ENCODE results near the gene SGSH.

SGSH gene

GRCh38 chr17:80187090-80187489 is 33.0 kb downstream of the SGSH start:
- DNase-seq (ENCODE audit: low read depth in 2 of 3, low spot score in 1 of 3) = no peak

GRCh38 chr17:80185968-80186367 is 34.2 kb downstream of the SGSH start:
- no peak for DNase-seq (ENCODE audit: low read depth in 2 of 3, low spot score in 1 of 3)

GRCh38 chr17:80184423-80184714 is 35.8 kb downstream of the SGSH start:
- DNase-seq (ENCODE audit: low read depth in 2 of 3, low spot score in 1 of 3) = no peak

DNA sequence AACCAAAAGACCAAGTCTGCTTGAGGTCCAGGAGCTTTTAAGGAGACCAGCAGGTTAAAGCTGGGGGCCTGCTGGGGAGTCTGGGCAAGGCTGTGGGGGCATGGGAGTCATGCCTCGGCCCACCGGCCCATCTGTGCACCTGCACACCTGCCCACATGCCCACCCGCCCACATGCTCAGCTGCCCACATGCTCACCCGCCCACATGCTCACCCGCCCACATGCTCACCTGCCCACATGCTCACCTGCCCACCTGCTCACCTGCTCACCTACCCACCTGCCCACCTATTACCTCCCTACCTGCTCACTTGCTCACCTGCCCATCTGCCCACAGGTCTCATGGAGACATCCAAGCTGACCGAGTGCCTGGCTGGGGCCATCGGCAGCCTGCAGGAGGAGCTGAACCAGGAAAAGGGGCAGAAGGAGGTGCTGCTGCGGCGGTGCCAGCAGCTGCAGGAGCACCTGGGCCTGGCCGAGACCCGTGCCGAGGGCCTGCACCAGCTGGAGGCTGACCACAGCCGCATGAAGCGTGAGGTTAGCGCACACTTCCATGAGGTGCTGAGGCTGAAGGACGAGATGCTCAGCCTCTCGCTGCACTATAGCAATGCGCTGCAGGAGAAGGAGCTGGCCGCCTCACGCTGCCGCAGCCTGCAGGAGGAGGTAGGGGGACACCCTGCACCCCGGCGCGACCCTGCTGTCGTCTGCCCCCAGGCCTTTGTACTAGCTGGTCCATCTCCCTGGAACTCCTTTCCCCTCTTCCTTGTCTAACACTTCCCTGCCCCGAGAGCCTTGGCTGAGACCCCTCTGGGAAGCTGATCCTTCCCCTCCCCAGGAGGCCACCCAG is 36.3 kb downstream of the SGSH start:
- DNase-seq (ENCODE audit: low read depth in 2 of 3, low spot score in 1 of 3) = no peak

DNA sequence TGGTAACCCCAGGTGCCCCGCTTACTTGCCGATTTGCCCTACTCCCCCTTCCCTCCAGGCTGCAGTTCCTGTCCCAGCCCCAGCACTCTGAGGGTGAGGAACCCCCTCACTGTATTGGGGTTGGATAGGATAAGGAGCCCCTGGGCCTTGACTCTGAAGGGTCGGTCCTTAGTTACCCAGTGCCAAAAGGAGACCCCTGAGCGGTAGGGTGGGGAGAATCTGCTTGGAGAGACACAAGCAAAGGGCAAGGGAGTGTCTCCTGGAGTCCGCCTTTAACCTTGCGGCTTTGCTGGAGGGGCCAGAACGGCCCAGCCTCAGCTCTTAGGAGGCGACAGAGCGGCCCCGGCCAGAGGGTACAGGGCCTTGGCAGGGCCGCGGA is 37.3 kb downstream of the SGSH start:
- no peak for DNase-seq (ENCODE audit: low read depth in 2 of 3, low spot score in 1 of 3)

GRCh38 chr17:80182118-80182844 is 37.9 kb downstream of the SGSH start:
- DNase-seq (ENCODE audit: low read depth in 2 of 3, low spot score in 1 of 3) = no peak

- no peak for DNase-seq (ENCODE audit: low read depth in 2 of 3, low spot score in 1 of 3)
Measured at GRCh38 chr17:80181431-80181830, 38.7 kb downstream of the SGSH start.

GRCh38 chr17:80180192-80180591 is 39.9 kb downstream of the SGSH start:
- DNase-seq (ENCODE audit: low read depth in 2 of 3, low spot score in 1 of 3) = no peak

- DNase-seq (ENCODE audit: low read depth in 2 of 3, low spot score in 1 of 3) = no peak
Measured at GRCh38 chr17:80177986-80178595, 42.0 kb downstream of the SGSH start.

GRCh38 chr17:80176757-80177156 is 43.4 kb downstream of the SGSH start:
- DNase-seq (ENCODE audit: low read depth in 2 of 3, low spot score in 1 of 3) = no peak

GRCh38 chr17:80173916-80174315 is 46.2 kb downstream of the SGSH start:
- no peak for DNase-seq (ENCODE audit: low read depth in 2 of 3, low spot score in 1 of 3)

DNA sequence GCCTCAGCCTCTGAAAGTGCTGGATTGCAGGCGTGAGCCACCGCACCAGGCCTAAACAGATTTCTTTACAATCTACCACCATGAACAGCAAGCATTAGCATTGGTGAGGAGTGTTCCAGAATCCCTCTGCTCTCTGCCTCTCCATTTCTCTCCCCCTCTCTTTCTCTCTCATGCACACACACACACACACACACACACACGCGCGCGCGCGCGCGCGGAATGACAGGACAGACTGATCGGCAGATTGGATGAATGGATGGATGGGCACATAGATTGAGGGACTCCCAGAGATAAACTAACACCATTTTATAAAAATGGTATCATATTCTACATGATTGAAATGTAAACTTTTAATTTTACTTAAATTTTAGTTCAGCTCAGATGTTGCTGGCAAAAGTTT is 47.0 kb downstream of the SGSH start:
- DNase-seq (ENCODE audit: low read depth in 2 of 3, low spot score in 1 of 3) = no peak

DNA sequence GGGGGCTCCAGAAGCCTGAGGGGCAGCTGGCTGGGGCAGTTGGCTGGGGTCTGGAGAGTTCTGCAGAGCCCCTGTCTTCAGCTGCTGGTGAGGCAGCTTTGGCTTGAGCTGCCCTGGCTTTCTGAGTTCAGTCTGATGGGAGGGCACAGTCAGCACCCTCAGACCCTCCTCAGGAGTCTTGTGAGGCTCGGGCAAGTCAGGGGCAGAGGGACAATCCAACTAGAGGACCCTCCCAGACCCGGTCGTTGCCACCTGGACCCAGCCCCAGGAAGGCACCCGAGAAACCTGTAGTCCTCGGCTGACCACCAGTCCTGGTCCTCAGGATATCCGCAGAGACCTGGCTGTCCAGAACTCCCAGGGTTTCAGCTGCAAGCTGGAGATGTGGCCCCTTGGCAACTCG is 48.5 kb downstream of the SGSH start:
- DNase-seq (ENCODE audit: low read depth in 2 of 3, low spot score in 1 of 3) = no peak

- DNase-seq (ENCODE audit: low read depth in 2 of 3, low spot score in 1 of 3) = no peak
Measured at GRCh38 chr17:80169784-80170500, 50.2 kb downstream of the SGSH start, which contains the start of gene CARD14. TSS of gene CARD14 (plus strand) at chr17:80170030. CDS start at chr17:80181439, 11,409 bp downstream.

DNA sequence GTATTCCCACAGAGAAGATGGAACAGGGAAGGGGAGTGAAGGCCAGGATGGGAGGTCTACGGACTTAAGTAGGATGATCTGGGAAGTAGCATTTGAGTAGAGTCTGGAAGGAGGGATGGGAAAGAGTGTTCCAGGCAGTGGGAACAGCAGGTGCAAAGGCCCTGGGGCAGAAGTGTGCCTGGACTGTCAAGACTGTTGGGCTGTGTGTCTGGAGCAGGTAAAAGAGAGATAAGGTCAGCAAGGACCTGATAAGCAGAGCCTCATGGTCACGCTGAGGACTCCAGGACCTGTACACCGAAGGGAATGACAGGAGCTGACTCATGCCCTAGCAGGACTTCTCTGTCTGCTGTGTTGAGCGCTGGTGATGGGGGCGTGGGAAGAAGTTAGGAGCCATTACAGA is 51.0 kb downstream of the SGSH start:
- DNase-seq (ENCODE audit: low read depth in 2 of 3, low spot score in 1 of 3) = no peak

GRCh38 chr17:80168371-80168770 is 51.8 kb downstream of the SGSH start:
- no peak for DNase-seq (ENCODE audit: low read depth in 2 of 3, low spot score in 1 of 3)

GRCh38 chr17:80166446-80166845 is 53.7 kb downstream of the SGSH start:
- DNase-seq (ENCODE audit: low read depth in 2 of 3, low spot score in 1 of 3) = no peak

DNA sequence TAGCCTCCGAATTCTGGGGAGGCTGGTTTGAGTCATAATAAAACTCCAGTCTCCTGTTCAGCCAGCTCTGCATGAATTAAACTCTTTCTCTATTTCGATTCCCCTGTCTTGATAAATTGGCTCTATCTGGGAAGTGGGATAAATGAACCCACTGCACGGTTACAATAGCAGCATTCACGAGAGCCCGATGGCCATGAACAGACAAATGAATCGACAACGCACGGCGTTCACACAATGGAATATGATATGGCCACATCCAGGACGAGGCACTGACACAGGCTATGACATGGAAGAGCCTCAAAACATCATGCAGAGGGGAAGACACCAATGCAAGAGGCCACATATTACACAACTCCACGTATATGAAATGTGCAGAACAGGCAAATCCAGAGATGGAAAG is 55.9 kb downstream of the SGSH start:
- DNase-seq (ENCODE audit: low read depth in 2 of 3, low spot score in 1 of 3) = no peak

GRCh38 chr17:80163336-80163735 is 56.8 kb downstream of the SGSH start:
- DNase-seq (ENCODE audit: low read depth in 2 of 3, low spot score in 1 of 3) = no peak

DNA sequence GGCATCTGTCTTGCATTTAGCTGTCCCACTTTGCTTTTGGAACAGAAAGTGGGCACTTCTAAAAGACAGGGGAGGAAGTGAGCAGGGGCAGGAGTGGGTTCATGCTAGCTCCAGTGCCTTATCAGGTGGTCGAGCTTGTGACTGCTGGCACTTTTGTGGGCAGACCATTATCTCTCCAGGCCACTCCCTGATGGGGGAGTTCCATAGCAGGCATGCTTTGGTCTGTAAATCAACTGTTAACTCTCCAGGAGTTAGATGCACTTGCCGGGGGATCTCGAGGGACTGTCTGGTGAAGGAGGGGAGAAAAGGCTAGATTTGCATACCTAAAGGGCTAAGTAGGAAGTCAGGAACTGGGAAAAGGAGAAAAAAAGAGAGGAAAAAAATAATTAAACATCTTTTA is 59.6 kb downstream of the SGSH start:
- DNase-seq (ENCODE audit: low read depth in 2 of 3, low spot score in 1 of 3) = no peak
